Measurements from ENCODE around the gene ATP6AP1.
A peak's percentile ranks its signal among the peaks of the same experiment; 100 is the strongest.
"Not testable (repeated sequence)": the region's sequence is repeated elsewhere in the genome, so short reads cannot be mapped to it uniquely, and the experiment has no call there.

The ATP6AP1 gene

GRCh38 chrX:154428176-154429171 is at the start of gene ATP6AP1:
Gene ATP6AP1 (plus strand): TSS chrX:154428677. CDS start chrX:154428693, 16 bp downstream.
- peak; percentile 81 for DNase-seq (ENCODE audit: low read depth)
- H3K4me3 ChIP-seq (ENCODE audit: low read depth, low read length), result peak within 1 kb of the TSS; percentile 63

GRCh38 chrX:154378799-154379568 is 49.5 kb upstream of the ATP6AP1 start, which contains the start of gene EMD:
Gene EMD (plus strand): TSS chrX:154379295. CDS start chrX:154379485, 190 bp downstream.
- DNase-seq (ENCODE audit: low read depth), result peak; percentile 94
- H3K4me3 ChIP-seq (ENCODE audit: low read depth, low read length), result peak within 1 kb of the TSS; percentile 71

GRCh38 chrX:154379569-154379951 is 48.9 kb upstream of the ATP6AP1 start:
- H3K4me3 ChIP-seq (ENCODE audit: low read depth, low read length), result peak overlapping the region; percentile 71
- no peak for DNase-seq (ENCODE audit: low read depth)

GRCh38 chrX:154380153-154380552 is 48.3 kb upstream of the ATP6AP1 start:
- H3K4me3 ChIP-seq (ENCODE audit: low read depth, low read length), result peak overlapping the region; percentile 71
- DNase-seq (ENCODE audit: low read depth), result no peak

GRCh38 chrX:154380787-154381186 is 47.7 kb upstream of the ATP6AP1 start:
- no peak for DNase-seq (ENCODE audit: low read depth)
- peak overlapping the region; percentile 71 for H3K4me3 ChIP-seq (ENCODE audit: low read depth, low read length)

- no peak overlapping the region for H3K4me3 ChIP-seq (ENCODE audit: low read depth, low read length)
- DNase-seq (ENCODE audit: low read depth), result no peak
Measured at GRCh38 chrX:154381271-154381670, 47.2 kb upstream of the ATP6AP1 start.

- DNase-seq (ENCODE audit: low read depth), result no peak
- no peak overlapping the region for H3K4me3 ChIP-seq (ENCODE audit: low read depth, low read length)
Measured at GRCh38 chrX:154382483-154383069, 45.9 kb upstream of the ATP6AP1 start.

- no peak for DNase-seq (ENCODE audit: low read depth)
Measured at GRCh38 chrX:154383359-154384283, 44.9 kb upstream of the ATP6AP1 start.

GRCh38 chrX:154384284-154384892 is 44.1 kb upstream of the ATP6AP1 start:
- H3K4me3 ChIP-seq (ENCODE audit: low read depth, low read length), result no peak overlapping the region
- no peak for DNase-seq (ENCODE audit: low read depth)

More at GRCh38 chrX:154383359-154384283, 44.9 kb upstream of the ATP6AP1 start:
- H3K4me3 ChIP-seq (ENCODE audit: low read depth, low read length), result no peak overlapping the region

GRCh38 chrX:154388094-154388493 is 40.4 kb upstream of the ATP6AP1 start:
- H3K4me3 ChIP-seq (ENCODE audit: low read depth, low read length); DNase-seq (ENCODE audit: low read depth): not testable (repeated sequence)

GRCh38 chrX:154388649-154389048 is 39.8 kb upstream of the ATP6AP1 start:
- DNase-seq (ENCODE audit: low read depth); H3K4me3 ChIP-seq (ENCODE audit: low read depth, low read length): not testable (repeated sequence)

GRCh38 chrX:154389812-154390747 is 38.4 kb upstream of the ATP6AP1 start:
- DNase-seq (ENCODE audit: low read depth), result not testable (repeated sequence)
- peak overlapping the region; percentile 33 for H3K4me3 ChIP-seq (ENCODE audit: low read depth, low read length)

- H3K4me3 ChIP-seq (ENCODE audit: low read depth, low read length); DNase-seq (ENCODE audit: low read depth): not testable (repeated sequence)
Measured at GRCh38 chrX:154396363-154396762, 32.1 kb upstream of the ATP6AP1 start.

GRCh38 chrX:154396973-154397887 is 31.2 kb upstream of the ATP6AP1 start:
- no peak for DNase-seq (ENCODE audit: low read depth)
- peak overlapping the region; percentile 70 for H3K4me3 ChIP-seq (ENCODE audit: low read depth, low read length)

- peak within 1 kb of the TSS; percentile 70 for H3K4me3 ChIP-seq (ENCODE audit: low read depth, low read length)
- DNase-seq (ENCODE audit: low read depth), result peak; percentile 90
Measured at GRCh38 chrX:154397888-154398667, 30.4 kb upstream of the ATP6AP1 start, which contains the start of gene RPL10. Gene RPL10 (plus strand): TSS chrX:154398377. CDS start chrX:154398520, 143 bp downstream.

Measured in skeletal muscle cell (primary cell).